ENCODE measurements around the gene RPS8.
"Not testable (repeated sequence)": the region's sequence is repeated elsewhere in the genome, so short reads cannot be mapped to it uniquely, and the experiment has no call there.

Gene RPS8

DNA sequence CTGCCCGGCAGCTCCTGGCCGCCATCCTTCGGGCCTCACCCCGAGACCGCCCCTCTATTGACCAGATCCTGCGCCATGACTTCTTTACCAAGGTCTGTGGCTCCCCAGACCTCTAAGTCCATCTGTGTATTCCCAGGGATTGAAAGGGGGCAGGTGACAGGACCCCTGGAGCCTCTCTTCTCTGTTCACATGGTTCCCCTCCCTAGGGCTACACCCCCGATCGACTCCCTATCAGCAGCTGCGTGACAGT, 27.6 kb downstream of the RPS8 start:
- no peak for DNase-seq (ENCODE audit: low read depth)

- no peak for DNase-seq (ENCODE audit: low read depth)
These were observed 28.2 kb downstream of the RPS8 start for GRCh38 chr1:44803312-44804095.

DNA sequence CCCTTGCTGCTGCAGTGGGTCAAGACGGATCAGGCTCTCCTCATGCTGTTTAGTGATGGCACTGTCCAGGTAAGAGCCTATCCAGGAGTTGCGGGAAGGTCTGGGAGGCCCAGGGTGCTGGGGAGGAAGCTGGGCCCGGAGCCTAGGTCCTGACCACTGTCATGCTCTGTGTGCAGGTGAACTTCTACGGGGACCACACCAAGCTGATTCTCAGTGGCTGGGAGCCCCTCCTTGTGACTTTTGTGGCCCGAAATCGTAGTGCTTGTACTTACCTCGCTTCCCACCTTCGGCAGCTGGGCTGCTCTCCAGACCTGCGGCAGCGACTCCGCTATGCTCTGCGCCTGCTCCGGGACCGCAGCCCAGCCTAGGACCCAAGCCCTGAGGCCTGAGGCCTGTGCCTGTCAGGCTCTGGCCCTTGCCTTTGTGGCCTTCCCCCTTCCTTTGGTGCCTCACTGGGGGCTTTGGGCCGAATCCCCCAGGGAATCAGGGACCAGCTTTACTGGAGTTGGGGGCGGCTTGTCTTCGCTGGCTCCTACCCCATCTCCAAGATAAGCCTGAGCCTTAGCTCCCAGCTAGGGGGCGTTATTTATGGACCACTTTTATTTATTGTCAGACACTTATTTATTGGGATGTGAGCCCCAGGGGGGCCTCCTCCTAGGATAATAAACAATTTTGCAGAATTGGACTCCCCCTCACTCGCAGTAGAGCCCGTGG, 30.1 kb downstream of the RPS8 start:
- no peak for DNase-seq (ENCODE audit: low read depth)

GRCh38 chr1:44806025-44806703, 30.8 kb downstream of the RPS8 start:
- DNase-seq (ENCODE audit: low read depth), result no peak

DNA sequence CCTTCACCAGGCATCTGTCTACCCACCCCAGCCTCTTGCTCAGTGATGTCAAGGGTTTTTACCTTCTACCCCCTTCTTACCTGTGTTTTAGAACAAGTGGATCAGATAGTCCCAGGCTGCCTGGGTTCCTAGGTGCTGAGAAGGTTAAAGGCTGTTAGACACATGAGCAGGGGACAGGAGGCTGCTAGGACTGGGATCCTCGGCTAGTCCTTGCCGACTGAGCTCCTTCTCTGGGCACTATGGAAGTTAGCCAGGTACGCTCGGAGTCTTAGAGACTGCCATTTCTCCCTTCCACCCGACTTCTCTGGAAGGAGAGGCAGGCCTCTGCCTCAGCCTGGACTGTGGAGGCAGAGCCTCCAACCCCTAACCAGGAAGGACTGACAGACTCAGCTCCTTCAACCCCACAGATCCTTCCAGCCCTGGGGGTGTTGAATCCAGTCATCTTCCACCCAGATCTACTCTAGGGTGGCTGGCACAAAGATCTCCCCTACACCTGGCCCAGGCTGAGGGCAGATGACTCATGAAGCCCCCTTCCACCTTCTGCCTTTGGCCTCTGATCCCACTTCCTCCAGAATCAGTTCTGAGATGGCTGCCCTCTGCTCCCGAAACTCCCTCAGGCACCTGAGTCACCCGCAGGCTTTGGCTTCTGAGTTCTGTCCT, 31.5 kb downstream of the RPS8 start, which contains the start of gene DYNLT4:
TSS of gene DYNLT4 (minus strand) at position 648 of the 660 bp plus-strand sequence. CDS start 683 bp downstream, outside the sequence.
- no peak for DNase-seq (ENCODE audit: low read depth)

GRCh38 chr1:44807364-44808062, 32.2 kb downstream of the RPS8 start:
- DNase-seq (ENCODE audit: low read depth), result peak; percentile 80

DNA sequence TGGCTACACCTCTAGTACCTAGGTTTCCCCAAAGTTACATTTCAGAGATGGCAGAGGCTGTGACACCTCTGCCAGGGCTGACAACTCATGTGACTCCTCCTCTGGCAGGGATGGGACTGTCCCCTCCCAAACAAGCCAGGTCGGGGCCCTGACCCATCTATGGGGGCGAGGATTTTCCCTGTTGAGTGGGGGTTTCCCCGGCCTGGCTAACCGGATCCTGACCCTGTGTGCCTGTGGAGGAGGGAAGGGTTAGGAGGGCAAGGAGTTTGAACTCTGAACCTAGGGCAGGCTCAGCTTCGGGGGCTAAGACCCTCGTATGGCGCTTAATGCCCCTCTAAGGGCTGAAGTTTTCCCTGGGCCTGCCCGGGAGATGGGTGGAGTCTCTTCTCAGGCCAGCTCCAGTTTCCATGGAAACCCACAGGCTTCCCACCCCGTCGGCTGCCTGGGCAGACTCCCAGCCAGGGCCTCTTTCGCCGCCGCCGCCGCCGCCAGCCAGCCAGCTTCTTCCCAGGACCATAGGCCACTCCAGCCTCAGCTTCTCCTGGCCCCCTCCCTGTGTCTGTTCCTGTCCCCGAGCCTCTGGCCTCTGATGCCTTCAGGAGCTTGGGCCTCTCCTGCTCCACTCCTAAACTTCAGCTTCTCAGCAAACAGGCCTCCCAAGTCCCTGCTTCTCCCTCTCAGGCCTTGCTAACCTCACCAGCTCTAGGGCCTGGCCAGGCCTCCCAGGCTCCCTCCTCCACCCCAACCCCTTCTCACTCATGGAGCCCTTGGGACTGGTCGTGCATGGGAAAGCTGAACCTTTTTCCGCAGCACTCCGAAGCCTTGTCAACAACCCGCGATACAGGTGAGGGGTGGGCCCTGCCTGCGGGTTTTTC, 33.0 kb downstream of the RPS8 start, which contains the start of gene BTBD19:
TSS of gene BTBD19 (plus strand) at position 461 of the 875 bp plus-strand sequence. CDS start at position 759, 298 bp downstream.
- peak; percentile 75 for DNase-seq (ENCODE audit: low read depth)

GRCh38 chr1:44808938-44809917, 33.9 kb downstream of the RPS8 start:
- DNase-seq (ENCODE audit: low read depth), result peak; percentile 84

- no peak for DNase-seq (ENCODE audit: low read depth)
These were observed 34.9 kb downstream of the RPS8 start for GRCh38 chr1:44810101-44810761.

- not testable (repeated sequence) for DNase-seq (ENCODE audit: low read depth)
These were observed 35.4 kb downstream of the RPS8 start for GRCh38 chr1:44810762-44811105.

DNA sequence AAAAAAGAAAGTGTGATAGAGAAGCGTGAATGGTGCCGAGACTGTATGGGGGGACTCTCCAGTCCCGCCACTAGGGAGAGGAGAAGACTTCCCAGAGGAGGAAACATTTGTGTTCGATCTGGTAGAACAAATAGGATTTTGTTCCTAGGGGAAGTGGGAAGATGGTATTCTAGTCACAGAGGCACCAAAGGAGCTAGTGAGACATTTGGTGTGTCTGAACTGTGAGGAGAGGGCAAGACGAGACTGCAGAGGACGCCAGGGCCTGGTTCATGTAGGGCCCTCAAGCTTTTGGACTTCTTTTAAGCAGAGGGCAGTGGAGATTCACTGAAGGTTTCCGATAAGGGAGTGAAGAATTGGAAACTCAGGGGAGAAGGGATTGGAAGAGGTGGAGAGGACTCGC, 35.9 kb downstream of the RPS8 start:
- DNase-seq (ENCODE audit: low read depth), result no peak

DNA sequence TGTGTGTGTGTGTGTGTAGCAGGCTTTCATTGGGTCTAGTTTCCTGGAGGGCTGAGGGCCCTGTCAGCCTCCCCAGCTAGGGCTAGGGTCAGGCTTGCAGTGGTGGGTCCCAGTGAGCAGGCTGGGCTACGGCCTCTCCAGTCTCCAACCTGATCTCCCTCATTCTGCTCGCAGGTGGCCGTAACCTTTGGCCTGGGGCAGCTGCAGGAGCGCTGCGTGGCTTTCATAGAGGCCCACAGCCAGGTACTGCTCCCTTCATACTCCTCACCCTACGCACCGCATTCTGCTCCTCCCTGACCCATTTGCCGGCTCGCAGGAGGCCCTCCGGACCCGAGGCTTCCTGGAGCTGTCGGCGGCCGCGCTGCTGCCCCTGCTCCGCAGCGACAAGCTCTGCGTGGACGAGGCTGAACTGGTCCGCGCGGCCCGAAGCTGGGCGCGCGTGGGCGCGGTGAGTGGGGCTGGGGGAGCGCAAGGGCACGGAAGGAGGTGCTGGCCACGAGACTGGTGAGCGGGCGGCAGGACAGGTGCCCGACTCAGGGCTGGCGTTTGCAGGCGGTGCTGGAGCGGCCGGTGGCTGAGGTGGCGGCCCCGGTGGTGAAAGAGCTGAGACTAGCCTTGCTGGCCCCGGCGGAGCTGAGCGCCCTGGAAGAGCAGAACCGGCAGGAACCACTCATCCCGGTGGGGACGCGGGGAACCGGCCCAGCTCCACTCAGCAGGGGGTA, 37.6 kb downstream of the RPS8 start:
- no peak for DNase-seq (ENCODE audit: low read depth)

GRCh38 chr1:44815926-44816325, 40.6 kb downstream of the RPS8 start:
- not testable (repeated sequence) for DNase-seq (ENCODE audit: low read depth)

DNA sequence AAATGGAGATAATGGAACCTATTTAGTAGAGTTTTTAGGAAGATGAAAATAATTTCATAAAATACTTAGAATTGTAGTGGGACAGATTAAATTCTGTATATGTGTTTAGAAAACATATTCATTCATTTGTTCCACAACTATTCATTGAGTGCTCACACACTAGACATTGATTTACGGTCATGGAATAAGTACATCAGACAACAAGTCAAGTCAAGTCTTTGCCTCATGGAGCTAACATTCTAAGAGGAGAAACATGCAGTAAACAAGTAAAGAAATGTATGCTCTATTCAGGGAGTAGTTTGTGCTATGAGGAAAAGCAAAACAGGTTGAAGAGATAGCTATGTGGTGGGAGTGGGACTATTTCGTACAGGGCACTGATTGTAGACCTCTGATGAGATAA, 42.0 kb downstream of the RPS8 start:
- no peak for DNase-seq (ENCODE audit: low read depth)

- no peak for DNase-seq (ENCODE audit: low read depth)
These were observed 42.6 kb downstream of the RPS8 start for GRCh38 chr1:44817771-44818495.

DNA sequence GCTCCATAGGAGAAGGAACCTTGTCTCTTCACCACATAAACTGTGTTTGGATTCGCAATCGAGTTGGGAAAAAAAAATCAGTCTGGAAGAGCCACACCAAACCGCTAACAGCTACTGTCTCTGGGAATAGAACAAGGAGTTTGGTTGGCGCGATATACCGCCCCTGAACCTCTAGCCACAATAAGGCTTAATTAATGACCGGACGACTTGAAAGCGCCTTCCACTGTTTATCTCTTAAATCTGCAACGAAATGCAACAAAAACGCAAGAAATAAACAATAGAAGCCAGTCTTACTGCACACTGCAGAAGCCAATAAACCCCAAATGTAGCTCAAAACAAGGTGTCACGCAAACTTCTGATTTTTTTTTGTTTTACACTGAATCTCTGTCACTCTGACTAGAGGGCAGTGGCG, 43.9 kb downstream of the RPS8 start:
- DNase-seq (ENCODE audit: low read depth), result no peak

DNA sequence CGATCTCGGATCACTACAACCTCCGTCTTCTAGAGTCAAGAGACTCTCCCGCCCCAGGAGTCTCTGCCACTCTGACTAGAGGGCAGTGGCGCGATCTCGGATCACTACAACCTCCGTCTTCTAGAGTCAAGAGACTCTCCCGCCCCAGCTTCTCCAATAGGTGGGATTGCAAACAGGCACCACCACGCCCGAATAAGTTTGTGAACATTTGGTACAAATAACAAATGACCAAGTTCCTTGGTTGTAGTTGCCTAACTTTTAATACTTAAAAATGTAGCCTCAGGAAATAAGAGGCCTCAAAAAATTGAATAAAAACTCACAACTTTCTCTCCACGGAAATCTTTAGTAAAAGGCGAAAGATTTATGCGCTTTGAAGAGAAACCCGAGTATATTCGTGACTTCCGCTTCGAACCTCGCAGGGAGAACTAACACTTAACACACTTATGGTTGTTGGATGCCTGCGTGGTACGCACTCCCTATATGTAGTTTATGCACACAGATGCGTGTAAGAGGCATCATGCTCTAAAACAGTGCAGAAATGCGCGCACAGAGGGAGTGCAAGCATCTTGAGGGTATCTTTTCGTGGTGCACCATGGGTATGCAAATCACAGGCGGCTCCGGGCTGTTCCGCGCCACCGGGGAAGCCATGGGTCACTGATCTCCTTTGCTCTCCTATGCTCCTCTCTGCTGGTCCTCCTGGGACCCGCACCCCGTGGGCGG, 44.4 kb downstream of the RPS8 start:
- peak; percentile 82 for DNase-seq (ENCODE audit: low read depth)
